ENCODE measurements around the gene CLN5.

CLN5 gene

DNA sequence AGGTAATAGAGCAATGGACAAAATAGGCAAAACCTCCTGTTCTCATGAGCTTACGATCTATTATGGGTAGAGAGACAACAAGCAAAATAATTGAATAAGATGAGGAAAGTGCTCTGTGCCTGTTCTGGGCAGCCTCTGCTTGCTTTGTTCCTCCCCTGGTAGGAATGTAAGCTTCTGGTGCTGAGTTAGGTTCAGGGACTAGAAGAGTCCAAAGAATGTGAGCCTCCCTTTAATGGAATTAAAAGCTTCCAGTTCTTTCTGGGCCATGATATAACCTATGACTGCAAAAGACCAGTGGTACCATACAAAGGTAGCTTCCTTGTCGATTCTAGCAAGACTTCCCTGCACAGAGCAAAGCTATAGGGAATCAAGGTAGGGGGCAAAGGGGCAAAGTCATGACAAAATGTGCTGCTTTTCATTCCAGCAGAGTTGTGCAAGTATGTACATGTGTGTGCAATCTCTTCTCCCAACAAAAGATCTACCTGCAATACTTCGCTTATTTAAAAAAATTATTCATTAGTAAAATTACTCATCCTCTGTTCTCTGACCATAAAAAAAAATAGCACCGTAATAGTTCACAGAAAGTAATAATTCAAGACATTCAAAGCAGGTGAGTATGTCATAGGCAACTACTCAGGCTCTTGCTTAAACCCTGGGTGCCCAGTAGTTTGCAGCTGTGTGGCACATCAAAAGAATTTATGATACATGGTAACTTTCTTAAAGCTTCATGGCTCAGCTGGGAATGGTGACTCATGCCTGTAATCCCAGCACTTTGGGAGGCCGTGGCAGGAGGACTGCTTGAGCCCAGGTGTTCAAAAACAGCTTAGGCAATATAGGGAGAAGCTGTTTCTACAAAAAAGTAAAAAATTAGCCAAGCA is 22.2 kb upstream of the CLN5 start:
- no peak overlapping the region for H3K4me3 Mint-ChIP-seq
- H3K27ac Mint-ChIP-seq: no peak overlapping the region
- no peaks in the 10 kb centered on the region for H3K9me3 Mint-ChIP-seq
- peaks cover 34% of the 10 kb centered on the region for H3K27me3 Mint-ChIP-seq (ENCODE audit: low read depth)
- no peaks in the 10 kb centered on the region for H3K4me1 Mint-ChIP-seq (ENCODE audit: low read depth)
- no peaks in the 10 kb centered on the region for H3K36me3 Mint-ChIP-seq (ENCODE audit: low read depth)

GRCh38 chr13:76971215-76971614 is 20.7 kb upstream of the CLN5 start:
- H3K9me3 Mint-ChIP-seq: no peaks in the 10 kb centered on the region
- H3K27ac Mint-ChIP-seq: no peak overlapping the region
- no peak overlapping the region for H3K4me3 Mint-ChIP-seq
- H3K4me1 Mint-ChIP-seq (ENCODE audit: low read depth): no peaks in the 10 kb centered on the region
- no peaks in the 10 kb centered on the region for H3K36me3 Mint-ChIP-seq (ENCODE audit: low read depth)
- H3K27me3 Mint-ChIP-seq (ENCODE audit: low read depth): peaks cover 34% of the 10 kb centered on the region

DNA sequence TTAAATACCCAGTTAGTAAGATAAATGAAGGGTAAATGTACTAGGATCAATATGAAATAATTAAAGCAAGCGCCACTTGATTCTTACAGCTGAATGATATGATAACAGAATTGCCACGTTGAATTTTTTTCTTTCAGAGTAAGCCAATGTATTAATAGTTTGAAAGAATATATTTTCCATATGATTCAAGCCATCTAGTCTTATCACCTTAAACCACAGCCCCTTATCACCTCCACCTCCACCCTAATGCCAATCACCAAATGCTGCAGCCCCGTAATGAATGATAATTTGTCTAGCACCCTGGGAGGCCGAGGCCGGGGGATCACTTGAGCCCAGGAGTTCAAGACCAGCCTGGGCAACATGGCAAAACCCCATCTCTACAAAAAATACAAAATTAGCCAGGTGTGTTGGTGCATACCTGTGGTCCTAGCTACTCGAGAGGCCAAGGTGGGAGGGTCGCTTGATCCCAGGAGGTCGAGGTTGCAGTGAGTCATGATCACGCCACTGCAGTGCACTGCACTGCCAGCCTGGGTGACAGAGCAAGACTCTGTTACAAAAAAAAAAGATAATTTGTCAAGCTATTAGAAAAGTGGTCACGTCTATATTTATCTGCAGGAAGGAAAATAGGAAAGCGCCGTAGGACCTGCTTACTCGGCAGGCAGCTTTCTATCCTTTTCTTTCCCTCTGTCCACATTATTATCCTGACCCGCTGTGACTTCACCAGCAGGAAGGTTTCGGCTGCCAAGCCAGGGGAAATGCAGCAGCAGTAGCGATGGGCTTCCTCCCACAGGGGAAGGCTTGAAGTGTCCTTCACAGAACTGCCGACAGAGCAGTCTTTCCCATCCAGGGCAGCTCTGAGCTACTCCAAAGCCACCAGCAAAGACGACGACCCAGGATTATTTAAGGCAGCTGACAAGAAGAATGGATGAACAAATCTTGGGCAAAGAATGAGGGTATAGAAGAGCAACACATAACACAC is 19.7 kb upstream of the CLN5 start:
- Mint-ChIP-seq H3K36me3 (ENCODE audit: low read depth) (no peaks in the 10 kb centered on the region), H3K4me1 (ENCODE audit: low read depth) (peaks cover 4% of the 10 kb centered on the region), H3K4me3 (no peak overlapping the region), H3K27ac (no peak overlapping the region), H3K27me3 (ENCODE audit: low read depth) (peaks cover 43% of the 10 kb centered on the region), H3K9me3 (no peaks in the 10 kb centered on the region)

DNA sequence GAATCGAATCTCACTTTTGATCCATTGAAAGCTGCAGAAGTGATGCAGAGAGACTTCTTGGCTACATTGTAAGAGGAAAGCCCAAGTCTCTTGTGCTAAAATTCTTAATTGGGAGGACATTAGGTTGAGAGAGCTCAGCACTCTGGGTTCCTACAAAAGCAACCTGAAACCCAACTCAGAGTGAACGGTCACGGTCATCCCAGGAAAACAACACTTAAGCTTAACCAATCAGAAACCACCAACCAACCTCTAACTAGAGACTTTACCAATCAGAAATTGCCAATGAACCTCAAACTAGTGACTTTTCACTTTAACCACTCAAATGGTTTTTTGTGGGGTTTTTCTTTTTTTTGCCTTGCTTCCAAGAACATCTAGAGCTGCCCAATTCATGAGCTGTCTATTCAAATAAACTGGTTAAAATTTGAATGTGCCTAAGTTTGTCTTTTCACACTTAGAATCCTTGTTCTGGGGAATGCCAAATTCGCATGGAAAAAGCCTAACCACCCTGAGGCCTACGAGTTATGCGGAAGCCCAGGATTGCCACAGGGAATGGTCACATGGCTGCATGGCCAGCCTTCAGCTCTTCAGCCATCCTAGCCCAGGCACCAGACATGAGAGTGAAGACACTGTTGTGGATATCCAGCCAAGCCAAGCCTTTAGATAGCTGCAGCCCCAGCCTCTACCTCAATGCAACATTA is 17.8 kb upstream of the CLN5 start:
- H3K4me3 Mint-ChIP-seq: no peak overlapping the region
- no peak overlapping the region for H3K27ac Mint-ChIP-seq
- peaks cover 6% of the 10 kb centered on the region for H3K4me1 Mint-ChIP-seq (ENCODE audit: low read depth)
- peaks cover 49% of the 10 kb centered on the region for H3K27me3 Mint-ChIP-seq (ENCODE audit: low read depth)
- H3K36me3 Mint-ChIP-seq (ENCODE audit: low read depth): no peaks in the 10 kb centered on the region
- no peaks in the 10 kb centered on the region for H3K9me3 Mint-ChIP-seq

DNA sequence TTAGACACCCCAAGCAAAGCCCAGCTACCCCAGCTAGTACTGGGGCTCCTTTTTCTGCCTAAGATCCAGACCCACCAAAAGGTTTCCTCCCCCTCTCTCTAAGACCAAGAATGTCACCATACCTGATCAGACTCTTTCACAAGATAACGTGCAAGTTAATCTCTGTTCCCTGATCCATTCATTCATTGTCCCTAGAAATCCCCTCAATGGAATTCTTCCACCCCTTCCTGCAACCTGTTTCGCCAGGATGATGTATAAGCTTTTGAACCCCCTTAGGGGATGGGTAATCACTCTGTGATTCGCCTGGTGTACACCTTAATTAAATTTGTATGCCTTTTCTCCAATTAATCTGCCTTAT is 17.3 kb upstream of the CLN5 start:
- Mint-ChIP-seq H3K4me1 (ENCODE audit: low read depth) (peaks cover 6% of the 10 kb centered on the region), H3K27me3 (ENCODE audit: low read depth) (peaks cover 53% of the 10 kb centered on the region), H3K36me3 (ENCODE audit: low read depth) (no peaks in the 10 kb centered on the region), H3K9me3 (no peaks in the 10 kb centered on the region), H3K27ac (no peak overlapping the region), H3K4me3 (no peak overlapping the region)

DNA sequence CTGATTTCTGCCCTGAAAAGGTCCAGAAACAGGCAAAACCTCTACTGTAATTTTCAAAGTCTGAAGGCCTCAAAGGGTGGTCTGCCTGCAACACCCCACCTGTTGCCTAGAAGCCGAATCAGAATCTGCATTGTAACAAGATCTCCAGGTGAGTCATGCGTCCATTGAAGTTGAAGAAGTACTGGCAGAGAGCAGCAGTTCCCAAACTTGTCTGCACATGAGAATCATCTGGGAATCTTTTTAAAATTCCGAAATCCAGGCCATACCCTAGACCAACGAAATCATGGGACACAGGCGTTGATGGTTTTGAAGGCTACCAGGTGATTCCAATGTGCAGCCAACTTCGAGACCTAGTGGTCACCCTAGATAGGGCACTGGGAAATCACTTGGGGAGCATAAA is 16.0 kb upstream of the CLN5 start:
- H3K4me1 Mint-ChIP-seq (ENCODE audit: low read depth): peaks cover 10% of the 10 kb centered on the region
- H3K36me3 Mint-ChIP-seq (ENCODE audit: low read depth): no peaks in the 10 kb centered on the region
- H3K9me3 Mint-ChIP-seq: no peaks in the 10 kb centered on the region
- H3K4me3 Mint-ChIP-seq: no peak overlapping the region
- peaks cover 51% of the 10 kb centered on the region for H3K27me3 Mint-ChIP-seq (ENCODE audit: low read depth)
- no peak overlapping the region for H3K27ac Mint-ChIP-seq

- no peak overlapping the region for H3K27ac Mint-ChIP-seq
- H3K27me3 Mint-ChIP-seq (ENCODE audit: low read depth): peaks cover 49% of the 10 kb centered on the region
These were observed 15.4 kb upstream of the CLN5 start for GRCh38 chr13:76976490-76976889.

GRCh38 chr13:76976929-76977328 is 15.0 kb upstream of the CLN5 start:
- Mint-ChIP-seq H3K4me1 (ENCODE audit: low read depth) (peaks cover 10% of the 10 kb centered on the region), H3K9me3 (no peaks in the 10 kb centered on the region), H3K27me3 (ENCODE audit: low read depth) (peaks cover 49% of the 10 kb centered on the region), H3K27ac (no peak overlapping the region), H3K36me3 (ENCODE audit: low read depth) (no peaks in the 10 kb centered on the region), H3K4me3 (no peak overlapping the region)

More at GRCh38 chr13:76976490-76976889, 15.4 kb upstream of the CLN5 start:
- no peak overlapping the region for H3K4me3 Mint-ChIP-seq
- no peaks in the 10 kb centered on the region for H3K36me3 Mint-ChIP-seq (ENCODE audit: low read depth)
- no peaks in the 10 kb centered on the region for H3K9me3 Mint-ChIP-seq
- H3K4me1 Mint-ChIP-seq (ENCODE audit: low read depth): peaks cover 10% of the 10 kb centered on the region

DNA sequence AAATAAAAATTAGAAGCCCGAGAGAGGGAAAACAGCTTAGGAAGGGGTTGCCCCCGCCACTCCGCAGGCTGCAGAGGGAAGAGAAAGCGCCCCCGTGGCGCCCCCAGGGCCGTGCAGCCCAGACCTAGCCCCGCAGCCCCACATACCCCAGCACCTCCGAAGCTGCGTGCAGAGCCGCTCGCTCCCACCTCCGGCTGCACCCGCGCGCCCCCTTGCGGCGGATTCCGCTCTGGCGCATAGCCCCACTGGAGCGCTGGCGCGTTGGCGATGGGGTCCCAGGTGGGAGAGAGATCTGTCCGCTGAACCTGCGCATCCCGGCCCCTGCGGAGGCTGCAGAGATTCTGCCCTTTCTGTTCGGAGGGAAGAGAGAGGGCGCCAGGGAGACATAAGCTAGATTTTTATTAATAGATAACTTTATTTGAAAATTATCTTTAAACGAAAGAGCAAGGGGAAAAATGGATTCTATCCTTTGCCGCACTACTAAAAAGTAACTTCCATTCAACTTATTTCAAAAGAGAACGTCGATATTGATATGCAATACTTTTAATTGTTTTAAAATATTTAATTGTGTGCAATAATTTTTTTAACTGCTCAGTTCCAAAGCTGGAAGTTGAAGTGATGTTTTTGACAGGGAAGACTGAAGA is 11.7 kb upstream of the CLN5 start:
- Mint-ChIP-seq H3K4me3 (peak overlapping the region; percentile 58), H3K27ac (no peak overlapping the region), H3K36me3 (ENCODE audit: low read depth) (no peaks in the 10 kb centered on the region), H3K9me3 (no peaks in the 10 kb centered on the region), H3K27me3 (ENCODE audit: low read depth) (peaks cover 43% of the 10 kb centered on the region), H3K4me1 (ENCODE audit: low read depth) (peaks cover 10% of the 10 kb centered on the region)

DNA sequence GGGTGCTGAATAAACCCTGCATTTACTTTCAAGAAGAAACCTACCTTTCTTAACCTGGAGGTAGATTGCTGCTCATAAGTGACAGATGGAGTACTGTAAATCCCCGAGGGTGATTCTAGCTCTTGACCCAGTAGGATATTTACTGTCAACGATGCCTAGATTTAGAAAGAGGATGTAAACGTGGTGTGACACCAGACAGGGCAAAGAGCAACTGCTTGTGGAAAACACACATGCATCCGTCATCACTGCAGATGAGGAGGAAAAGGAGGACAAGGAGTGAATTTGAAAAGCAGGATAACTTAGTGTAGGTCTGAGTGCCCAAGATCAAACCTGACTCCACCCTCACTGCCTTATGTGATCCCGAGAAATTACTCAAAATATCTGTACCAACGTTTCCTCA is 9.8 kb upstream of the CLN5 start:
- Mint-ChIP-seq H3K4me1 (ENCODE audit: low read depth) (peaks cover 6% of the 10 kb centered on the region), H3K27me3 (ENCODE audit: low read depth) (peaks cover 51% of the 10 kb centered on the region), H3K36me3 (ENCODE audit: low read depth) (no peaks in the 10 kb centered on the region), H3K9me3 (no peaks in the 10 kb centered on the region), H3K4me3 (no peak overlapping the region), H3K27ac (no peak overlapping the region)

DNA sequence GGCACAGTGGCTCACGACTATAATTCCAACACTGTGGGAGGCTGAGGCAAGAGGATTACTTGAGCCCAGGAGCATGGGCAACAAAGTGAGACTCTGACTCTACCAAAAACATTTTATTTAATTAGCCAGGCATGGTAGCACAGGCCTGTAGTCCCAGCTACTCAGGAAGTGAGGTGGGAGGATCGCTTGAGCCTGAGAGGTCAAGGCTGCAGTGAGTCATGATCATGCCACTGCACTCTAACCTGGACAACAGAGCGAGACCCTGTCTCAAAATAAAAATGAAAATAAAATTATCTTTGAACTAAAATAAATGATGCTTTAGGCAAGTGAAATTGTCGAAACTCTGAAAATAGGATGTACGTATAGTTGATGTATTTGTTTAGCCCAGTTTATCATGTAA is 8.2 kb upstream of the CLN5 start:
- Mint-ChIP-seq H3K36me3 (ENCODE audit: low read depth) (no peaks in the 10 kb centered on the region), H3K27ac (no peak overlapping the region), H3K4me1 (ENCODE audit: low read depth) (peaks cover 9% of the 10 kb centered on the region), H3K9me3 (no peaks in the 10 kb centered on the region), H3K27me3 (ENCODE audit: low read depth) (peaks cover 55% of the 10 kb centered on the region), H3K4me3 (no peak overlapping the region)

- peaks cover 32% of the 10 kb centered on the region for H3K4me1 Mint-ChIP-seq (ENCODE audit: low read depth)
- peak overlapping the region; percentile 99 for H3K27ac Mint-ChIP-seq
- H3K36me3 Mint-ChIP-seq (ENCODE audit: low read depth): peaks cover 14% of the 10 kb centered on the region
- H3K4me3 Mint-ChIP-seq: peak overlapping the region; percentile 97
- peaks cover 17% of the 10 kb centered on the region for H3K27me3 Mint-ChIP-seq (ENCODE audit: low read depth)
- no peaks in the 10 kb centered on the region for H3K9me3 Mint-ChIP-seq
These were observed 467 bp upstream of the CLN5 start for GRCh38 chr13:76991432-76991795.

DNA sequence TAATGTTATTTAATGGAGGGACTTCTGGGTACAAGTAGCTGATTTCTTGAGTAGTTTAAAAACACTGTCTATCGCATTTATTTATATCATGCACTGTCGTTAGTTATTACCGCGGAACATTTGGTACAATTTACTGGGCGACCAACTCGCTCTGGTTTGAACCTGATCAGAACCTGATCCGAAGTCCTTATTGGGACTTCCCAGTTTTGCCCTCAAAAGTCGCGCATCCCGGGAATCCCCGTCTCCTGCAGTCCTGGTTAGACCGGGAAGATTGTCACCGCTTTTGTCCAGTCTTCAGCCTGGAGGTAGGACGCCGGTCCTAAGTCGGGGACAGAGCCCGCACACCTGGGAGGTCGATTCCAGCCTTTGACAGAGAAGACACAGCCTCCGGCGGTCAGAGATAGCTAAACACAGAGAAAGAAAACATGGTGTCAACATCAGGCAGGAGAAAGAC is 694 bp downstream of the CLN5 start:
- Mint-ChIP-seq H3K27ac (peak overlapping the region; percentile 99), H3K9me3 (no peaks in the 10 kb centered on the region), H3K4me3 (peak overlapping the region; percentile 97), H3K4me1 (ENCODE audit: low read depth) (peaks cover 35% of the 10 kb centered on the region), H3K27me3 (ENCODE audit: low read depth) (peaks cover 8% of the 10 kb centered on the region), H3K36me3 (ENCODE audit: low read depth) (peaks cover 21% of the 10 kb centered on the region)

DNA sequence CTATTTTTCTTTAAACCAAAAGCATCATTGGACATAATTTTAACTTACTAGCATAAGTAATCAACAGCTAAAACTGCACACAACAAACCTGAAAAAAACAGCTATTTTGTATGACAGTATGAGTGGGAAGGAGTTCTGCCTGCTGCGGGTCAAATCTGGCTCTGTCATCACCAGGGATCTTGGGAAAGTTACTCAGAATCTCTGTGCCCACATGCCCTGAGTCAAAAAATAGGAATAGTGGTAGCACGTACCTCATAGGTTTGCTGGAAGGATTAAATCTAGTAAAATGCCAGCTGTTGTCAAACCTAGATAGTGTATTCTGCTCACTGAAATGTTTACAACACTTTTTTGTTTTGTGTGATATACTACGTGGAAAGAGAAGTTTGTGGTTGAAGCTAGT is 1.1 kb downstream of the CLN5 start:
- Mint-ChIP-seq H3K9me3 (no peaks in the 10 kb centered on the region), H3K4me1 (ENCODE audit: low read depth) (peaks cover 35% of the 10 kb centered on the region), H3K36me3 (ENCODE audit: low read depth) (peaks cover 23% of the 10 kb centered on the region), H3K27ac (peak overlapping the region; percentile 99), H3K4me3 (peak overlapping the region; percentile 97), H3K27me3 (ENCODE audit: low read depth) (peaks cover 5% of the 10 kb centered on the region)
